Measurements from ENCODE around the gene DNALI1.
"Not testable (repeated sequence)": the region's sequence is repeated elsewhere in the genome, so short reads cannot be mapped to it uniquely, and the experiment has no call there.

The DNALI1 gene

DNA sequence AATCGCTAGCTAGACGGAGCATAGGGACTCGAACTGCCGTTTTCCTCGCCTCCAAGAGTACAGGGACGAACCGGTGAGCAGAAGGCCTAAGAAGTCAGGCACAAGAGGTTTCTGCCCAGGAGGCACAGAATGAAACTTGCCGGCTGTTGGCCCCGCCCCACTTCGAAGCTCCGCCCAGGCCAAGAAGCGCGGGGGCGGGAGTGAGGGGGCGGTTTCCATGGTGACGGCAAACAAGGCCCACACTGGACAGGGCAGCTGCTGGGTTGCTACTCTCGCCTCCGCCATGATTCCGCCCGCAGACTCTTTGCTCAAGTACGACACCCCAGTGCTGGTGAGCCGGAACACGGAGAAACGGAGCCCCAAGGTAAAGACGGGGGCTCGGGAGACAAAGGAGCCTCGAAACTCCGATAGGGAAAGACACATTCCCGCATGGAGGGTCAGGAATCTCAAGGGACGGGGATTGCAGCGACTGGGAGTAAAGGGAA lies at the start of gene DNALI1:
TSS of gene DNALI1 (plus strand) at position 229 of the 485 bp plus-strand sequence. CDS start at position 284, 55 bp downstream.
- no peak for DNase-seq (ENCODE audit: insufficient read length, low spot score)
- FAIRE-seq = no peak

DNA sequence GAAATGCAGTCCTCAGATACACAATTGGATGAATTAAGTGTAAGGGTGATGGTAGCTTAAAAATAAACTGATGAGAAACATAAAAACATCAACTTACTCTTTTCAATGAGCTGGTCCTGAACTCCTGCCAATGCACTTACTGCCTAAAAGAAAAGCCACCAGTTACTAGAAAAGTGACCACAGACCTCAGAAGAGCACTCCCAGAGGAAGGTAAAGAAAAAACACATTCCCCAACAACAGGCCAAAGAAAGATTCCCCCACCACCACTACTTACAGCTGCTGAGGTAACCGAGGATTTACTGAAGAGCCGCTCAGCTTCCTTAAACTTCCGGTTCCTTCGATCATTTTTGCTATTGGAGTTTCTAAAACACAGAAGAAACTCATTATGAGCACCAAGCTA lies 47.6 kb upstream of the DNALI1 start:
- FAIRE-seq (no peak), DNase-seq (ENCODE audit: insufficient read length, low spot score) (no peak)

DNA sequence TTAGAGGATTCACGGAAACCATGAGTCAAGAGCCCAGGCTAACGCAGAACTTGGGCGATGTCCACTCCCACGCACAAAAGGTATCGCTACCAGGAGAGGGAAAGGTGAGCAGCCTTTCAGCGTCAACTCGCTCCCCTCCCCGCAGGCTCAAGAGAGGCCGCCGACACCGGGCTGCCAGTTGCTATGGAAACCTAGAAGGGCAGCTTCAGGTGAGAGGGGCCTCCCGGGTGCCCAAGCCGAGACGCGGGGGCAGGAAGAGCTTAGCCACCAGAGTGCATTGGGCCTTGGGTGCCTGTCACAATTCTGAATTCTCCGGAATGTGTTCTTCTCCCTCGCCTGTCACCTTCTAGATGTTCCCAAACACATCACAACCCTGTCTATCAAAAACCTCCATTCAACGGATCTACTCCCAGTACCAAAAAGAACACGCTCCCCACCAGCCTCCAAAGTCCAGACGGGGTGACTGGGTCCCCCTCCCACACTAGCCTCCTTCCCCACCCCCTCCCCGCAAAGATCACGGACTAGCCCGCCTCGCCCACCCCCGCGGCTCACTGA lies 42.9 kb upstream of the DNALI1 start:
- FAIRE-seq = no peak
- DNase-seq (ENCODE audit: insufficient read length, low spot score) = peak; percentile 9

DNA sequence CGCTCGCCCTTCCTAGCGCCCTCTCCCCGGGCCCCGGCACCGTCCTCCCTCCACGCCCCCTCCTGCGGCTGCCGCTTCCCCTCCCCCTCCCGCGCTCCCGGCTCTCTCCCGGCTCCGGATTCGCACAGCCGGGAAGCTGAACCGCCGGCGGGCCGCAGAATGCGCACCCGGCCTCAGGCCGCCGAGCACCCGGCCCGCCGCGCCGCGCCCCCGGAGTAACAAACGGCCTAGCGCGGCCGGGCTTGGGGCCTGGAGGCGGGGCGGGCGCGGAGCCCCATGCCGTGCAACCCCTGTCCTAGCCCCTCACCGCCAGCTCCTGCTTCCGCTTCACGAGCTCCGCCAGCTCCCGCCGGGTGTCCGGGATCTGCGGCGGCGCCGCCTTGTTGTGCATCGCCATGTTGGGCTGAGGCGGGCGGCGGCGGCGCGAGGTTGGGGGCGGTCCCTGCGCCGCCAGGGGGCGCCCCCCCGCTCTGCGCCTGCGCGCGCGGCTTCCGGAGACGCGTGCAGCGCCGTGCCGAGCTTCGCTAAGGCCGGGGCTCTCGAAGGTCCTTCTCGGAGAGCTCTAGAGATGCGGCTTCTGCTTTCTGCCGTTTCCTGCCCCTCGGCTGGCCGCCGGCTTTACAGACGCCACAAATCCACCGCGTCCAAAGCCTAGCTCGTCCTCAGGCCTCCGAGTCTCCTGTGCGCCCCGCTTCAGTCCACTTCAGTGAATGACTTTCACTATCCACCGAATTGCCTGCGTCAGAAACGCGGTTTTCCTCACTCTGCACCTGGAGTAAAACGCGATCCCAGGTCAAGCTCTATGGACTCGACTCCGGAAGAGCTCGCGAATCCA lies 42.2 kb upstream of the DNALI1 start, which contains the start of gene MEAF6:
TSS of gene MEAF6 (minus strand) at position 417 of the 835 bp plus-strand sequence. CDS start at position 397, 20 bp downstream.
- no peak for FAIRE-seq
- peak; percentile 83 for DNase-seq (ENCODE audit: insufficient read length, low spot score)

DNA sequence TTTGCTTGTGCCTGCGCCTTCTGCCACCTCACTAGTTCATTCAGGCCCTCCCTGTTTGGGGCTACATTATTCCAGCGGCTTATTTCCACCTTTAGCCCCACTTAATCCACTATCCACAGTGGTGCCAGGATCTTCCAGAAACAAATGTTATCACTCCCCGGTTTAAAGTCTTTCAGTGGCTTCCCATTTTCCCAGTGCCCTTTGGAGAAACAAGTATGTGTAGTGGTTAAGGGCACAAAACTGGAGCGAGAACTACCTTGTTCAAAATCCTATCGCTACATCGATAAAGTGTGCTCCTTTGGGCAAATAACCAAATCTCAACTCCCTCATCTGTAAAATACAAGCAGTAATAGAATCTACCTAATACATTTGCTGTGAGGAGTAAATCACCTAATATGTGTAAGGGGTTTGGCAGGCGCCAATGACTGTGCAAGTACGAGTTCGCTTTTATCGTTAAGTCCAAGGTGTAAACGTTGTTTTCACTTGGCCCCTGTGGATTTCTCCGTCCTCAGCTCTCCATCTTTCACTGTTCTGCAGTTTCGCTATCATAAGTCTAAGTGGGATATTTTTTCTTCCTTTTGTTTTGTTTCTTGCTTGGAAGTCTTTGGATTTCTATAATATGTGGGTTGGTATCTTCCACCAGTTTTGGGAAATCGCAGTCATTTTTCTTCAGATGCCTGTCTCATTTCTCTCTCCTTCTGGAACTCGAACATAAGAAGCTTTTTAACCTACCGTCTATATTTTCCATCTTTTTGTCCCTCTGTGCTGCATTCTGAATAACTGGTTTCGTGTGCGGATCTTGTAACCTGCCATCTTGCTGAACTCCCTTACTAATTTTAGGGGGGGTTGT lies 41.3 kb upstream of the DNALI1 start:
- no peak for FAIRE-seq
- no peak for DNase-seq (ENCODE audit: insufficient read length, low spot score)

DNA sequence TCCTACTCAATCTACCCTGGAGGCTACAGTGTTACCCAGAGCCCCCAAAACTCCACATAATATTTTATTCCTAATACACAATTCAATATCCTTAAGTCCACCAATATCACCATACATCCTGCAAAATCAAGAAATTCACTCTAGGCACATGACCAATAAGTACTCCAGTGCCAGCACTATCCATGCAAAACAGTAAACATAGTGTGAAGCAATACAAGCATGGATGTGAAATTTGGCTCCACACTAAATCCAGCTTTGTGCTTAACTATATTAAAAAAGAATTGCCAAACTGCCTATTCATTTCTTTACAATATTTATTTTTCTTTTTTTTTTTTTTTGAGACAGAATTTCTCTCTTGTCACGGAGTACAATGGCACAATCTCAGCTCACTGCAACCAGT lies 39.2 kb upstream of the DNALI1 start:
- DNase-seq (ENCODE audit: insufficient read length, low spot score) = no peak
- FAIRE-seq = no peak

DNA sequence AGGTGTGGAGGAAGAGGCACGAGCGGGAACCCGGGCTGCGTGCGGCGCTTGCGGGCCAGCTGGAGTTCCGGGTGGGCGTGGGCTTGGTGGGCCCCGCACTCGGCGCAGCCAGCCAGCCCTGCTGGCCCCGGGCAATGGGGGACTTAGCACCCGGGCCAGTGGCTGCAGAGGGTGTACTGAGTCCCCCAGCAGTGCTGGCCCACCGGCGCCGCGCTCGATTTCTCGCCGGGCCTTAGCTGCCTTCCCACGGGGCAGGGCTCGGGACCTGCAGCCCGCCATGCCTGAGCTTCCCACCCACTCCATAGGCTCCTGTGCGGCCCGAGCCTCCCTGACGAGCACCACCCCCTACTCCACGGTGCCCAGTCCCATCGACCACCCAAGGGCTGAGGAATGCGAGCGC lies 38.5 kb upstream of the DNALI1 start:
- DNase-seq (ENCODE audit: insufficient read length, low spot score); FAIRE-seq: not testable (repeated sequence)

DNA sequence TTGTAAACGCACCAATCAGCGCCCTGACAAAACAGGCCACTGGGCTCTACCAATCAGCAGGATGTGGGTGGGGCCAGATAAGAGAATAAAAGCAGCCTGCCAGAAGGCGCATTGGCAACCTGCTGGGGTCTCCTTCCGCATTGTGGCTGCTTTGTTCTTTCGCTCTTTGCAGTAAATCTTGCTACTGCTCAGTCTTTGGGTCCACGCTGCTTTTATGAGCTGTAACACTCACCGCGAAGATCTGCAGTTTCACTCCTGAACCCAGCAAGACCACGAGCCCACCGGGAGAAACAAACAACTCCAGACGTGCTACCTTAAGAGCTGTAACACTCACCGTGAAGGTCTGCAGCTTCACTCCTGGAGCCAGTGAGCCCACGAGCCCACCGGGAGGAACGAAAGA lies 37.8 kb upstream of the DNALI1 start:
- FAIRE-seq; DNase-seq (ENCODE audit: insufficient read length, low spot score): not testable (repeated sequence)

DNA sequence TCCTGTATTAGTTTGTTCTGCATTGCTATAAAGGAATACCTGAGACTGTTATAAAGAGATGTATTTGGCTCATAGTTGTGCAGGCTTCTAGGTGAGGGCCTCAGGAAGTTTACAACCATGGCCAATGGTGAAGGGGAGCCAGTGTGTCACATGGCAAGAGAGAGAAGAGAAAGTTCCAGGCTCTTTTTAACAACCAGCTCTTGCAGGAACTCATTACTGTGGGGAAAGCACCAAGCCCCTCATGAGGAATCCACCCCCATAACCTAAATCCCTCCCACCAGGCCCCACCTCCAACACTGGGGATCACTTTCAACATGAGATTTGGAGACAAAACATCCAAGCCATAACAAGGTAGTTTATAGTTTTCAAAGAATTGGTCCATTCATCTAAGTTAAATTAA lies 37.1 kb upstream of the DNALI1 start:
- DNase-seq (ENCODE audit: insufficient read length, low spot score) = no peak
- no peak for FAIRE-seq

DNA sequence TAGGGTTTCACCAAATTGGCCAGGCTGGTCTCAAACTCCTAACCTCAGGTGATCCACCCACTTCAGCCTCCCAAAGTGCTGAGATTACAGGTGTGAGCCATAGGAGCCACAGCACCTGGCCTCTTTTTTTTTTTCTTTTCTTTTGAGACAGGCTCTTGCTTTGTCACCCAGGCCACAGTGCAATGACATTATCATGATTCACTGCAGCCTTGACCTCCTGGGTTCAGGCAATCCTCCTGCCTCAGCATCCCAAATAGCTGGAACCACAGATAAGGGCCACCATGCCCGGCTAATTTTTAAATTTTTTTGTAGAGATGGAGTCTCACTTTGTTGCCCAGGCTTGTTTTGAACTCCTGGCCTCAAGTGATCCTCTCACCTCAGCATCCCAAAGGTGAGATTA lies 26.9 kb upstream of the DNALI1 start:
- not testable (repeated sequence) for FAIRE-seq; DNase-seq (ENCODE audit: insufficient read length, low spot score)

DNA sequence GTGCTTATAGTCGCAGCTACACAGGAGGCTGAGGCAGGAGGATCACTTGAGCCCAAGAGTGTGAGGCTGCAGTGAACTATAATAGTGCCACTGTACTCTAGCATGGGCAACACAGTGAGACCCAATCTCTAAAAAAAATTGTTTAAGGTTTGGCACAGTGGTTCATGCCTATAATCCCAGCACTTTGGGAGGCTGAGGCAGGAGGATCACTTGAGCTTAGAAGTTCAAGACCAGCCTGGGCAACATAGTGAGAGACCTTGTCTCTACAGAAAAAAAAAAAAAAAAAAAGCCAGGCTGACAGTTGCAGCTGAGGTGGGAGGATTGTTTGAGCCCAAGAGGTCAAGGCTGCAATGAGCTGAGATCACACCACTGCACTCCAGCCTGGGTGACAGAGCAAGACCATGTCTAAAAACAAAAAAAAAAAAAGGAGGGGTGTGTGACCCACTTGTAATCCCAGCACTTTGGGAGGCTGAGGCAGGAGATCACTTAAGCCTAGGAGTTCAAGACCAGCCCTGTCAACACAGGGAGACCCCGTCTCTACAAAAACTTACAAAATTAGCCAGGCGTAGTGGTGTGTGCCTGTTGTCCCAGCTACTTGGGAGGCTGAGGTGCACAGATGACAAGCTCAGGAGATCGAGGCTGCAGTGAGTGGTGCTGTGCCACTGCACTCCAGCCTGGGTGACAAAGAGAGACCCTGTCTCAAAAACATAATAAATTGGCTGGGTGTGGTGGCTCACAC lies 24.2 kb upstream of the DNALI1 start:
- FAIRE-seq; DNase-seq (ENCODE audit: insufficient read length, low spot score): not testable (repeated sequence)

DNA sequence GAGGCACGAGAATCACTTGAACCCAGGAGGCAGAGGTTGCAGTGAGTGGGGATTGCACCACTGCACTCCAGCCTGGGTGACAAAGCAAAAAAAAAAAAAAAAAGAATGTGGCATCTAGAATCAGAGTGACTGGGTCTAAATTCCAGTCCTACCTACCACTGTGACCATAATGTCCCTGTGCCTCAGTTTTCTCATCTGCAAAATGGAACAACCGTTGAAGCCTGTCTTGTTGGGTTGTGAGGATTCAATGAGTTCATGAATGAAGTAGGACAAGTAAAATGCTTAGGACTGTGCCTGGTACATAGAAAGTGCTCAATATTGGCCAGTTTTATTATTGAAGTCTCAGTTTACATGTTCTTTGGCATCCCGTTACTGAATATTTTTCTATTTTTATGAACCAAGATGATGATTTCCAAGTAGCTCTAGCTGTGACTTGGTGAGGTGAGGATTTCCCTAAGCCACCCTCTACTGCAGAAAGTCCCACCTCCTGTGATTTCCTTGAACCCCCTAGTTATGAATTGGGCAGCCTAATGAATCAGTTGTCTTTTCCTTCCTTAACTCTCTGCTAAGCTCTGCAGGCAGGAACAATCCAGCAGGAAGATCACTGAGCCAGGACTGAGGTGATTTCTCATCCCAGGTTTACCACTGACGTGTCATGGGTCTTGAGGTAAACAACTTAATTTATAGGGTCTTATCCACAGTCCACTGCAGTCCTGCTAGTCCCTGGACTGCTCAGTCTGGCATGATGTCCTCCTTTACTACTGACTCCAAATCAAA lies 23.2 kb upstream of the DNALI1 start:
- FAIRE-seq (no peak), DNase-seq (ENCODE audit: insufficient read length, low spot score) (no peak)

DNA sequence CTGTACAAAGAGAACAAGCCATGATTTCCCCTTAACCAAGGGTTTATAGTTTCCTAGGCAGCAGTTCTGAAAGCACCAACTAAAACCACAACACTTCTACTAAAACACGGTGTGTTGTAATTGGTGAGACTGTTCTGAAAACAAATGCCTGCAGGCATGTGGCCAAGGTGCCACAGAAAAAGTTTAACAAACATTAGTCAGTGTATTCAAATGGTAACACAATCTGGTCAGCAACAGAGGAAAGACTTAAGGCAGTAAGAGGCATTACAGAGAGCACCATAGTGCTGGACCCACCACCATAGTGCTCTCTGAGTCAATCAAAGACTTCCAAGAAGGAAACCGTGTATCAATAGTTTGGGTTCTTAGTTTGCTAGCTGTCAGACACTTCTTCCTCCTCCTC lies 19.4 kb upstream of the DNALI1 start:
- no peak for FAIRE-seq
- DNase-seq (ENCODE audit: insufficient read length, low spot score) = no peak

DNA sequence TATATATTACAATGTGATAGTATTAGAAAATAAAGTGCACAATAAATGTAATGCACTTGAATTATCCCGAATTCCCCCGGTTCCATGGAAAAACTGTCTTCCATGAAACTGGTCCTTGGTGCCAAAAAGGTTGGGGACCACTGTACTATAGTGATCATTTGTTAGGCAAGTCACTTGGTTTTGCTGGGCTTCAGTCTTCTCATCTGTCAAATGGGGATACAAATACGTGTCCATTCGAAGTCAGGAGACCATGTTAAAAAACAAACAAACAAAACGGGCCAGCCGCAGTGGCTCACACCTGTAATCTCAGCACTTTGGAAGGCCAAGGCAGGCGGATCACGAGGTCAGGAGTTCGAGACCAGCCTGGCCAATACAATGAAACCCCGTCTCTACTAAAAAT lies 17.6 kb upstream of the DNALI1 start:
- DNase-seq (ENCODE audit: insufficient read length, low spot score); FAIRE-seq: not testable (repeated sequence)

DNA sequence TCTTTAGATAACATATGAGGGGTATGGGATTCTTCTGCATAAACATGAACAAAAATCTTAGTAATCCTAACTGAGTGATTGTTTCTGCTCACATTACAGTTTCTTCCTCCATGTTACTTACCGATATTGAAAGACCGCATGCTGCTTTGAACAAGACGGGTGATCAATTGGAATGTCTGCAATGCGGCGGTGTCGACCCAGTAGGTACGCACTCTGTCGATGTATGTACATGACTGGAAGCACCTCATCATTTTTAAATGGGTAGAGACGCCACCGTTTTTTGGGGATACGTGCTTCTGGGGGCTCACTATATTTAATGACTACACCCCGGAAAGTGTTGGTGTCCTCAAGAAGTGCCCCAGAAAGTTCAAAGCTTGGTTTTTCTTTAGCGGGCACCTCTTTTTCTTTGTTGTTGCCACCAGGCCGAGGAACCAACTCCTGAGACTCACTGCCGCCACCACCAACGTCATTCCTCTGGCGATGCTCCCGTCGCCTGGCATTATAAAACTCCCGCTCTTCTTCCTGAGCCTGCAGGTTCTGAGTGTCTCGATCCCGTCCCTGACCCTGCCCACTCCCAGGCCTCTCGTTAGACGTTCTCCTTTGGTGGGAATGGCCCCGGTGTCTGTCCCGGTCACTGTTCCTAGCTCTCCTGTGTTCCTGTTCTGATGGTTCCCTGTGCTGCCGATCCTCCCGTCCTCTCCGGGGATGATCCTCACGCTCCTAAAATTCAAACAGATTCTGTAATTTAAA lies 16.5 kb upstream of the DNALI1 start:
- DNase-seq (ENCODE audit: insufficient read length, low spot score) (no peak), FAIRE-seq (no peak)

DNA sequence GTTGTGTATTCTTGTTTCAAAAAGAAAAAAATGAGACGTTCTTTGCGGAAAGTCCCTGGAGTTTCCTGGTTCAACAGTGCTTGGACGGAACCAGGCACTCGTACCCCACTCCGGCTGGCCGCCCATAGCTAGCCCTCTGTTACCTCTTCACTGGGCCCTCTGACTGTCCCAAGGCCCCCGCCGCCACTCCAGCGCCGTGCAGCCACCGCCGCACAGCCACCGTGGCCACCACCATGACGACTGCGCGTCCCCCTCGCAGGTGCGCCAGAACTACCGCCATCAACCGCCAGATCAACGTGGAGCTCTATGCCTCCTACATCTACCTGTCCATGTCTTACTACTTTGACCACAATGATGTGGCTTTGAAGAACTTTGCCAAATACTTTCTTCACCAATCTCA lies 12.2 kb upstream of the DNALI1 start:
- DNase-seq (ENCODE audit: insufficient read length, low spot score) = no peak
- no peak for FAIRE-seq

DNA sequence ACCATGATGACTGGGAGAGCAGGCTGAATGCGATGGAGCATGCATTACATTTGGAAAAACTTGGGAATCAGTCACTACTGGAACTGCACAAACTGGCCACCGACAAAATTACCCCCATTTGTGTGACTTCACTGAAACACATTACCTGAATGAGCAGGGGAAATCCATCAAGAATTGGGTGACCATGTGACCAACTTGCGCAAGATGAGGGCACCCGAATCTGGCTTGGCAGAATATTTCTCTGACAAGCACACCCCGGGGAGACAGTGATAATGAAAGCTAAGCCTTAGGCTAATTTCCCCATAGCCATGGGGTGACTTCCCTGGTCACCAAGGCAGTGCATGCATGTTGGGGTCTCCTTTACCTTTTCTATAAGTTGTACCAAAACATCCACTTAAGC lies 11.7 kb upstream of the DNALI1 start:
- FAIRE-seq = no peak

DNA sequence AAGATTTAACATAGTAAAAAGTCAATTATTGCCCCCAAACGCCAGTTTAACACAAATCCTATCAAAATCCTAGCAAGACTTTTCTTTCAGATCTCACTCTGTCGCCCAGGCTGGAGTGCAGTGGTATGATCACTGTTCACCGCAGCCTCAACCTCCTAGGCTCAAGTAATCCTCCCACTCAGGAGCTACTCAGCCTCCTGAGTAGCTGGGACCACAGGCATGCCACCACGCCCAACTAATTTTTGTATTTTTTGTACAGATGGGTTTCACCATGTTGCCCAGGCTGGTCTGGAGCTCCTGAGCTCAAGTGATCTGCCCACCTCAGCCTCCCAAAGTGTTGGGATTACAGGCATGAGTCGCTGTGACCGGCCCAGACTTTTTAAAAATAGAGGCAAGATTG lies 7.4 kb upstream of the DNALI1 start:
- no peak for FAIRE-seq
- DNase-seq (ENCODE audit: insufficient read length, low spot score) = no peak

More for the DNA sequence above, 11.7 kb upstream of the DNALI1 start:
- no peak for DNase-seq (ENCODE audit: insufficient read length, low spot score)

DNA sequence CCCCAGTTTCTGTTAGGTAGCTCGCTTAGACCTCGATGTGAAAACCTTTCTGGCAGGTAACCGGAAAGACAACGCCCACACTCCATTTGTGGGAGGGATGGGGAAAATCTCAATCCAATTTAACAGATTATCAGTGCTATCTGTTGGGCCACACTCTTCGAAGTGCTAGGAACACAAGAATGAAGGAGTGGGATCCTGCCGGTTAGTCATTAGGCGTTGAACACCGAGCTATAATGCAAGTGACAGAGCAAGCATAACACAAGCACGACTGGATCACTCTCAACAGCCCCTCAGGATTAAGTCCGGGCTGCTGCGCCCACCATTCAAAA lies 3.2 kb upstream of the DNALI1 start:
- FAIRE-seq = no peak
- no peak for DNase-seq (ENCODE audit: insufficient read length, low spot score)
